Measurements from ENCODE around the gene GAMT.

Gene GAMT

GRCh38 chr19:1365319-1366269, 35.7 kb downstream of the GAMT start:
- DNase-seq (ENCODE audit: low spot score): no peak

- no peak for DNase-seq (ENCODE audit: low spot score)
These were observed 37.2 kb downstream of the GAMT start for GRCh38 chr19:1364070-1364704.

- no peak for DNase-seq (ENCODE audit: low spot score)
These were observed 37.7 kb downstream of the GAMT start for GRCh38 chr19:1363599-1363998.

GRCh38 chr19:1362387-1363257, 38.7 kb downstream of the GAMT start:
- DNase-seq (ENCODE audit: low spot score): no peak

- peak; percentile 30 for DNase-seq (ENCODE audit: low spot score)
These were observed 39.5 kb downstream of the GAMT start for GRCh38 chr19:1361601-1362386.

GRCh38 chr19:1360818-1361461, 40.4 kb downstream of the GAMT start:
- peak; percentile 88 for DNase-seq (ENCODE audit: low spot score)

GRCh38 chr19:1360126-1360817, 41.1 kb downstream of the GAMT start:
- no peak for DNase-seq (ENCODE audit: low spot score)

GRCh38 chr19:1357531-1358109, 43.7 kb downstream of the GAMT start:
- DNase-seq (ENCODE audit: low spot score): no peak

GRCh38 chr19:1356508-1356865, 44.9 kb downstream of the GAMT start:
- DNase-seq (ENCODE audit: low spot score): no peak

GRCh38 chr19:1355568-1356507, 45.5 kb downstream of the GAMT start:
- no peak for DNase-seq (ENCODE audit: low spot score)

GRCh38 chr19:1354970-1355567, 46.3 kb downstream of the GAMT start:
- DNase-seq (ENCODE audit: low spot score): peak; percentile 84

- no peak for DNase-seq (ENCODE audit: low spot score)
These were observed 48.2 kb downstream of the GAMT start for GRCh38 chr19:1353144-1353543.

GRCh38 chr19:1351381-1351851, 49.9 kb downstream of the GAMT start:
- no peak for DNase-seq (ENCODE audit: low spot score)

GRCh38 chr19:1350867-1351266, 50.5 kb downstream of the GAMT start:
- DNase-seq (ENCODE audit: low spot score): no peak

- no peak for DNase-seq (ENCODE audit: low spot score)
These were observed 52.1 kb downstream of the GAMT start for GRCh38 chr19:1349211-1349610.

Measured in AG20443 (cell line).